IMR-90 (cell line): Measurements from ENCODE around the gene C19orf73. TPM values are rescaled to one million over a fixed set of nuclear protein-coding genes. Genes with fewer than 3 reads are reported as not detected.

Experiments
- ATAC-seq: fragments of 200-7000 bp; cut with Tn5 transposase; 2 replicates; pipeline ENCODE4 v1.9.1; 2020; ENCODE audit warnings: low read depth, mild to moderate bottlenecking, moderate library complexity
- BruUV-seq: library from RNA; stranded (reverse); fragments of 400-500 nt; replicated peaks from 2 replicates; lab custom pipeline; 2021; lab: Mats Ljungman, UMichigan
- CTCF ChIA-PET: fragments of 300-600 bp; formaldehyde crosslinking; extraction: SDS; loops from one replicate; lab custom pipeline; 2021; ENCODE audit warnings: antibody characterized with exemption; lab: Yijun Ruan, JAX
- POLR2A ChIA-PET: fragments of 300-600 bp; sonication (Branson Sonifier 250); formaldehyde crosslinking; loops from one replicate; lab custom pipeline; 2022; ENCODE audit warnings: antibody characterized with exemption; ENCODE audit not compliant: unreplicated experiment; lab: Charles Lee
- DNase-seq: peaks from one replicate; pipeline ENCODE4 v3.0.0; 2013
- H2AFZ ChIP-seq: replicated peaks from 2 replicates; pipeline ENCODE3; 2013; ENCODE audit warnings: low read length, mild to moderate bottlenecking; ENCODE audit not compliant: poor library complexity
- H2AK5ac ChIP-seq: 2 replicates; pipeline ENCODE4 v1.6.1; 2013; ENCODE audit warnings: low read depth, low read length, inconsistent platforms
- H2AK9ac ChIP-seq: replicated peaks from 2 replicates; pipeline ENCODE3; 2013; ENCODE audit warnings: mild to moderate bottlenecking, low read depth, low read length, moderate library complexity; ENCODE audit not compliant: poor library complexity
- H2BK120ac ChIP-seq: 2 replicates; pipeline ENCODE4 v1.6.1; 2013; ENCODE audit warnings: low read depth, low read length, inconsistent platforms
- H2BK15ac ChIP-seq: 3 replicates; pipeline ENCODE4 v1.6.1; 2013; ENCODE audit warnings: low read depth, low read length, inconsistent platforms
- H2BK20ac ChIP-seq: 2 replicates; pipeline ENCODE4 v1.6.1; 2013; ENCODE audit warnings: low read depth, mild to moderate bottlenecking, inconsistent platforms, low read length, moderate library complexity
- H2BK5ac ChIP-seq: 2 replicates; pipeline ENCODE4 v1.6.1; 2013; ENCODE audit warnings: mild to moderate bottlenecking, low read depth, low read length, inconsistent platforms; ENCODE audit not compliant: poor library complexity, severe bottlenecking
- H3K14ac ChIP-seq: replicated peaks from 2 replicates; pipeline ENCODE4 v1.6.1; 2013; ENCODE audit warnings: low read depth, low read length, inconsistent platforms
- H3K18ac ChIP-seq: 2 replicates; pipeline ENCODE4 v1.6.1; 2013; ENCODE audit warnings: low read depth, low read length, control low read depth
- H3K23ac ChIP-seq: 2 replicates; pipeline ENCODE4 v1.6.1; 2013; ENCODE audit warnings: low read depth, low read length, inconsistent platforms
- H3K27ac ChIP-seq: 2 replicates; pipeline ENCODE4 v1.5.1; 2013; ENCODE audit warnings: mild to moderate bottlenecking, control low read depth, low read length; ENCODE audit not compliant: insufficient read depth
- H3K27me3 ChIP-seq: 2 replicates; pipeline ENCODE4 v1.6.1; 2013; ENCODE audit warnings: low read length; ENCODE audit not compliant: control insufficient read depth, insufficient read depth
- H3K36me3 ChIP-seq: 2 replicates; pipeline ENCODE4 v1.6.1; 2013; ENCODE audit warnings: low read length, mixed read lengths; ENCODE audit not compliant: control insufficient read depth, insufficient read depth
- H3K4ac ChIP-seq: 2 replicates; pipeline ENCODE4 v1.6.1; 2013; ENCODE audit warnings: low read depth, low read length, inconsistent platforms
- H3K4me1 ChIP-seq: 2 replicates; pipeline ENCODE4 v1.6.1; 2013; ENCODE audit warnings: low read length, mixed read lengths; ENCODE audit not compliant: control insufficient read depth, insufficient read depth
- H3K4me2 ChIP-seq: 2 replicates; pipeline ENCODE4 v1.6.1; 2013; ENCODE audit warnings: low read depth, mild to moderate bottlenecking, control low read depth, low read length, moderate library complexity
- H3K4me3 ChIP-seq: 2 replicates; pipeline ENCODE4 v1.5.1; 2013; ENCODE audit warnings: low read depth, mild to moderate bottlenecking, control low read depth, low read length, moderate library complexity; ENCODE audit not compliant: insufficient read depth
- H3K56ac ChIP-seq: 2 replicates; pipeline ENCODE4 v1.6.1; 2013; ENCODE audit warnings: low read length, inconsistent platforms; ENCODE audit not compliant: insufficient read depth; ENCODE audit errors: extremely low read depth
- H3K79me1 ChIP-seq, 2 experiments: 2 replicates each; pipeline ENCODE4 v1.6.1; 2013; ENCODE audit warnings: low read length in 2 of 2, inconsistent platforms in 1 of 2, low read depth in 1 of 2
- H3K9ac ChIP-seq: 2 replicates; pipeline ENCODE4 v1.6.1; 2013; ENCODE audit warnings: low read depth, low read length, control low read depth
- H3K9me1 ChIP-seq: 2 replicates; pipeline ENCODE4 v1.6.1; 2013; ENCODE audit warnings: low read length, inconsistent platforms; ENCODE audit not compliant: insufficient read depth
- H3K9me3 ChIP-seq: 2 replicates; pipeline ENCODE4 v1.6.1; 2013; ENCODE audit warnings: low read length; ENCODE audit not compliant: control insufficient read depth, insufficient read depth
- H4K20me1 ChIP-seq: 2 replicates; pipeline ENCODE4 v1.6.1; 2013; ENCODE audit warnings: low read length, inconsistent platforms; ENCODE audit not compliant: insufficient read depth
- H4K5ac ChIP-seq: 2 replicates; pipeline ENCODE4 v1.6.1; 2013; ENCODE audit warnings: mild to moderate bottlenecking, low read depth, low read length, control low read depth
- H4K8ac ChIP-seq, 2 experiments: 2 replicates each; pipeline ENCODE4 v1.6.1; 2013; ENCODE audit warnings: low read depth in 2 of 2, low read length in 2 of 2, control low read depth in 1 of 2, inconsistent platforms in 1 of 2
- H4K91ac ChIP-seq: 2 replicates; pipeline ENCODE4 v1.6.1; 2013; ENCODE audit warnings: low read depth, low read length, inconsistent platforms; ENCODE audit not compliant: insufficient read depth
- FOS ChIP-seq: fragments of 150-350 bp; IDR thresholded peaks from 2 replicates; pipeline ENCODE4 v1.6.1; 2016; ENCODE audit warnings: low read depth, low read length
- WGBS, 2 experiments: methylation state at CpG; one replicate each; pipeline versions ENCODE4 v1.1.5 to v1.1.7; 2013; ENCODE audit warnings: missing lambda C conversion rate in 2 of 2; ENCODE audit not compliant: insufficient read length in 1 of 2; ENCODE audit errors: extremely low coverage in 2 of 2; 5-methylcytosine and 5-hydroxymethylcytosine counted together
- dilution Hi-C: fragments of 300-500 bp; cut with HindIII; formaldehyde crosslinking; loops from one replicate; pipeline ENCODE4 v1.14.3; 2018; ENCODE audit warnings: low sequenced_read_pairs; ENCODE audit not compliant: unreplicated experiment
- in situ Hi-C: fragments of 300-500 bp; cut with MboI; formaldehyde crosslinking; loops from 3 replicates; pipeline ENCODE4 v1.14.3; 2019; ENCODE audit warnings: low sequenced_read_pairs, inconsistent platforms, mixed read lengths
- intact Hi-C: fragments of 100-400 bp; cut with micrococcal nuclease; formaldehyde crosslinking; loops from 2 replicates; pipeline ENCODE4 v1.10.0; 2022
- polyA plus RNA-seq, 3 experiments: library from polyadenylated mRNA; depleted of rRNA; stranded (reverse); fragments of >200 nt; gene quantifications; 2 replicates each; pipeline ENCODE4 v1.2.3, GENCODE V29; 2012; ENCODE audit warnings: low replicate concordance in 1 of 3
- total RNA-seq: library from RNA; depleted of rRNA; stranded (reverse); fragments of >200 nt; gene quantifications from 2 replicates; pipeline ENCODE4 v1.2.3, GENCODE V29; 2012

C19orf73 gene
- total and polyA plus RNA-seq, 2 of the 4 experiments (the other 2 are of a cell fraction) = 1.2 TPM; not detected in 1

DNA sequence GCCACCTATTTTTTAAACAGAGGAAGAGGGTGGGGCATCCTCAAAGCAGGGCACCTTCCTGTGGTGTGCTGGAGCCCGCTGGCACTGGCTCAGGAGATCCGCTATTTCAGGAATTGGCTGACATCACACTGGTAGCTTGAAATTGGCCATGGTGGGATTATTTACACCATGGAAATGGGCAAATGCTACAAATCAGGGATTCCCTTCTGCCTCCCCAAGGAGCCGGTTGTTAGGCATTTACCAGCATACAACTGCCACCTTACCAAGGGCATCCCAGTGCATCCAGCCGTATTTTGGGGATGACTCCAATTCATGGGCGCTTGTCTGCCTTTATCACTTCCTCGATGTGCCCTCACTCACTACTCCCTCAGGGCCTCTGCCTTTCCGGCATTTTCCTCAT is 22.0 kb upstream of the C19orf73 start:
- H3K27ac ChIP-seq = no peak overlapping the region
- peaks cover 6% of the 10 kb centered on the region for H3K4me1 ChIP-seq
- in situ Hi-C loops = no loop called here
- no peak overlapping the region for H4K5ac ChIP-seq
- peaks cover 4% of the 10 kb centered on the region; the same call in 1 of the 2 replicates for H3K9me1 ChIP-seq
- CTCF ChIA-PET = no interaction called here
- H3K9ac ChIP-seq = no peak overlapping the region
- H2BK5ac ChIP-seq = no peak overlapping the region
- no peak overlapping the region for H2AFZ ChIP-seq
- H2BK15ac ChIP-seq = no peak overlapping the region
- WGBS, 2 experiments = 100% methylated on average over 1 of the region's 7 CpGs; no CpG with 5 or more reads in 1 of the 2 experiments
- no peak overlapping the region for H3K4me3 ChIP-seq
- no peaks in the 10 kb centered on the region for H3K27me3 ChIP-seq
- H3K4ac ChIP-seq = no peak overlapping the region
- POLR2A ChIA-PET = interaction anchor here (0.6 kb wide), 1 partner anchor 22 kb away, joined by 8 read pairs; no protein-coding TSS in a partner anchor
- no peak overlapping the region for H2BK120ac ChIP-seq
- no peak overlapping the region for H3K14ac ChIP-seq
- no peak for TF ChIP-seq FOS
- H2BK20ac ChIP-seq = no peak overlapping the region
- H2AK5ac ChIP-seq = no peak overlapping the region
- no peak overlapping the region for H4K91ac ChIP-seq
- no peak overlapping the region for H3K23ac ChIP-seq
- intact Hi-C loops = no loop called here
- no peaks in the 10 kb centered on the region for H4K20me1 ChIP-seq
- H4K8ac ChIP-seq = no peak overlapping the region
- H3K18ac ChIP-seq = no peak overlapping the region
- no peaks in the 10 kb centered on the region for H3K36me3 ChIP-seq
- no peaks in the 10 kb centered on the region for H3K9me3 ChIP-seq
- ATAC-seq (no peak), DNase-seq (no peak)
- H3K56ac ChIP-seq = no peak overlapping the region
- H3K4me2 ChIP-seq = no peak overlapping the region
- dilution Hi-C loops = no loop called here
- no peaks in the 10 kb centered on the region for H3K79me1 ChIP-seq
- H2AK9ac ChIP-seq = no peak overlapping the region
- no TSS peak for BruUV-seq
